BLaER1 (cell line): ENCODE measurements around the gene EIF2S2.
A peak's percentile ranks its signal among the peaks of the same experiment; 100 is the strongest.

ENCODE experiments used
- H3K27ac ChIP-seq: shearing (Covaris generic); formaldehyde crosslinking; 2 replicates; pipeline ENCODE4 v1.8.1; 2022
- H3K27me3 ChIP-seq: shearing (Covaris generic); formaldehyde crosslinking; 2 replicates; pipeline ENCODE4 v1.8.1; 2022
- H3K36me3 ChIP-seq: shearing (Covaris generic); formaldehyde crosslinking; 2 replicates; pipeline ENCODE4 v1.8.1; 2022
- H3K4me1 ChIP-seq: shearing (Covaris generic); formaldehyde crosslinking; 2 replicates; pipeline ENCODE4 v1.8.1; 2022
- H3K4me2 ChIP-seq: shearing (Covaris generic); formaldehyde crosslinking; 2 replicates; pipeline ENCODE4 v1.8.1; 2022
- H3K4me3 ChIP-seq: shearing (Covaris generic); formaldehyde crosslinking; 2 replicates; pipeline ENCODE4 v1.8.1; 2022
- H3K9ac ChIP-seq: shearing (Covaris generic); formaldehyde crosslinking; 2 replicates; pipeline ENCODE4 v1.8.1; 2022
- H3K9me3 ChIP-seq: shearing (Covaris generic); formaldehyde crosslinking; 2 replicates; pipeline ENCODE4 v1.8.1; 2022
- H4K20me1 ChIP-seq: shearing (Covaris generic); formaldehyde crosslinking; 2 replicates; pipeline ENCODE4 v1.8.1; 2022
- Cebpa-rat ChIP-seq: shearing (Covaris generic); IDR thresholded peaks from 2 replicates; pipeline ENCODE4 v1.8.1; 2022

Gene EIF2S2

DNA sequence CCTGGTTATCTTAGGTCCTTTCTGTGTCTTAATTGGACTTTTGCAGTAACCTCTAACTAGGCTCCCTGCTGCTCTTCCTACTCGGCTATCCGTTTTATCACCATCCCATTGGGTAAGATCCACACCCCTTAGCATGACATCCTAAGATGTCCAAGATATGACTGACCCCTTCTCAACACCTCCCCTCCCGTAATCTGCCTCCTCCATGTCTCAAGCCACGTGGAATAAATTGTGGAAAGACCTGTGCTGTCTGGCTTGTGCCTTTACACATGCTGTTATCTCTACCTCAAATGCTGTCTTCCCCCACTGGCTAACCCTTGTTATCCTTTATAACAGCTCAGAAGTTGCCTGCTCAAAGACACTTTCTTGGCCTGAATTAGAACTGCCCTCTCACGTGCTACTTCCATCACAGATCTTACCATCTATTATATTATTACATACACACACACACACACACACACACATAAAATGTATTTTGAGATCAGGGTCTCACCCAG, 26.5 kb downstream of the EIF2S2 start:
- Histone ChIP-seq H3K4me3 (no peak overlapping the region), H3K27me3 (no peaks in the 10 kb centered on the region), H3K36me3 (peaks cover 99% of the 10 kb centered on the region), H3K27ac (no peak overlapping the region), H4K20me1 (peaks cover 100% of the 10 kb centered on the region), H3K9ac (no peak overlapping the region), H3K9me3 (no peaks in the 10 kb centered on the region), H3K4me1 (peaks cover 37% of the 10 kb centered on the region), H3K4me2 (no peak overlapping the region)
- TF ChIP-seq Cebpa-rat, result no peak

GRCh38 chr20:34084227-34084923, 27.7 kb downstream of the EIF2S2 start:
- peak overlapping the region; percentile 20; the same call in 1 of the 2 replicates for H3K9ac ChIP-seq
- peaks cover 37% of the 10 kb centered on the region for H3K4me1 ChIP-seq
- 0 out of 2 replicates have a peak overlapping the region, but pooled peaks have one; percentile 39 for H3K27ac ChIP-seq
- H3K4me2 ChIP-seq, result peak overlapping the region; percentile 65
- TF ChIP-seq Cebpa-rat, result no peak
- H3K36me3 ChIP-seq, result peaks cover 99% of the 10 kb centered on the region
- H4K20me1 ChIP-seq, result peaks cover 100% of the 10 kb centered on the region
- no peak overlapping the region for H3K4me3 ChIP-seq
- H3K27me3 ChIP-seq, result no peaks in the 10 kb centered on the region
- no peaks in the 10 kb centered on the region for H3K9me3 ChIP-seq

DNA sequence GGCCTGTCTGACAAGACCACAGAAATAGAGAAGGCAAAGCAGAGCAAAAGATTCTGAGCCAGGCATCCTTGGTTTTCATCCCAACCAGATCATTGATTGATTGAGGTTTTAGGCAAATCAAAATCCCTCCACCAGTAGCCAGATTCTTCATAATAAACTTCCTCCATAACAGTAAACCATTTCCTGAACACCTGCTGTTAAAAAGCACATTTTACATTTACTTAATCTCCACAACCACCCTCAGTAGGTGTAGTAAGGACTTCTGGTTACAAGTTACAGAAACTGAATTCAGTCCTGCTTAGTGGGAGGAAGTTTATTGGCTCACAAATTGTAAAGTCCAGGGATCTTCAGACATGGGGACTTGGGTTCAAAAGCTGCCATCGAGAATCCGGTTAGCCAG, 28.3 kb downstream of the EIF2S2 start:
- TF ChIP-seq Cebpa-rat, result no peak
- Histone ChIP-seq H3K9me3 (no peaks in the 10 kb centered on the region), H3K27ac (peak overlapping the region; percentile 39), H3K4me1 (peaks cover 37% of the 10 kb centered on the region), H3K27me3 (no peaks in the 10 kb centered on the region), H3K36me3 (peaks cover 99% of the 10 kb centered on the region), H3K9ac (peak overlapping the region; percentile 20; the same call in 1 of the 2 replicates), H4K20me1 (peaks cover 100% of the 10 kb centered on the region), H3K4me3 (no peak overlapping the region), H3K4me2 (peak overlapping the region; percentile 65)

DNA sequence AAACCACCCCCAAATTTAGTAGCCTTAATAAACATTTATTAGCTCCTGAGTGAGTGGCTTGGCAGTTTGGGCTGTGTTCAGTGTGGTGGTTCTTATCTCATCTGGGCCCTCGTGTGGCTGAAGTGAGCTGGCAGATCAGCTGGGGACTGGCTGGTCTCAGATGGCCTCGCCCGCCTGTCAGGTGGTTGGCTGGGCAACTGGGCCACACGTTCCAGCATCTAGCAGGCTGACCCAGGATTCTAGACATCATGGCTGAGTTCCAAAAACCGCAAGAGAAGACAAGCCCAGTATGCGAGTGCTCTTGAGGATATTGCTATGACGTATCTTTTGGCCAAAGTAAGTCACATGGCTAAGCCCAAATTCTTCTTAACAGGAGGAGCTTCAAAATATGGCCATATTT, 28.9 kb downstream of the EIF2S2 start:
- Histone ChIP-seq H4K20me1 (peaks cover 100% of the 10 kb centered on the region), H3K9ac (0 out of 2 replicates have a peak overlapping the region, but pooled peaks have one; percentile 7), H3K36me3 (peaks cover 99% of the 10 kb centered on the region), H3K27me3 (no peaks in the 10 kb centered on the region), H3K4me1 (peaks cover 37% of the 10 kb centered on the region), H3K9me3 (no peaks in the 10 kb centered on the region), H3K27ac (peak overlapping the region; percentile 39; the same call in 1 of the 2 replicates), H3K4me2 (peak overlapping the region; percentile 65), H3K4me3 (no peak overlapping the region)
- no peak for TF ChIP-seq Cebpa-rat

DNA sequence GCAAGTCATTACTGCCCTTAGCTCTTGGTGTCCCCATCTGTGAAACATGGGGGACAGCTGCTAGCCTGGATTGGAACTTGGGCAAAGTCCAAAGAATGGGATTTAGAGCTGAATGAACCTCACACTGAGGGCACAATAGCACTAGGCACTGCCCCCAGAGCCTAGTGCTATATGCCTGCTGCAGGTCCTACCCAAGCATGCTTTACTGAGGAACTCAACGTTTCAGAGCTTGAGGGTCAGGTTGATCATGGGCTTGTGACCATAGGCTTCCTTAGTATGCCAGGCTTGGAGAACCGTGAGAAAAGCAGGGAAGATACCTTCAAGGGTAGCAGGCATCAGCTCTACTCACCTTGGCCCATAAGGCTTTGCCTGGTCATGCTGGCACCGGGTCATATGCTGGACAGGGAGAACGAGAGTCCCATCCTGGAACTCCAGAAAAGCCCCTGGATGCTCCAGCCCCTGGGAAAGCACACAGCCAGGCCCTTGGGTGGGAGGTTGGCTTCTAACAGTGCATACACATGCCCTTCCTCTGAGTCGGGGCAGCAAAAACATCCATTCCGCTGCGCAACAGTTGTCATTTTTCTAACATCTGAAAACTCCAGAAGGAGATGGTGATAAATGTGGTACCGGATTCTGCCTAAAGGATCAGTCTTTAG, 29.7 kb downstream of the EIF2S2 start:
- TF ChIP-seq Cebpa-rat, result no peak
- peaks cover 100% of the 10 kb centered on the region for H4K20me1 ChIP-seq
- H3K9ac ChIP-seq, result 0 out of 2 replicates have a peak overlapping the region, but pooled peaks have one; percentile 7
- peaks cover 99% of the 10 kb centered on the region for H3K36me3 ChIP-seq
- 0 out of 2 replicates have a peak overlapping the region, but pooled peaks have one; percentile 25 for H3K27ac ChIP-seq
- H3K4me3 ChIP-seq, result no peak overlapping the region
- no peaks in the 10 kb centered on the region for H3K27me3 ChIP-seq
- H3K4me2 ChIP-seq, result peak overlapping the region; percentile 65
- H3K4me1 ChIP-seq, result peaks cover 37% of the 10 kb centered on the region
- no peaks in the 10 kb centered on the region for H3K9me3 ChIP-seq

DNA sequence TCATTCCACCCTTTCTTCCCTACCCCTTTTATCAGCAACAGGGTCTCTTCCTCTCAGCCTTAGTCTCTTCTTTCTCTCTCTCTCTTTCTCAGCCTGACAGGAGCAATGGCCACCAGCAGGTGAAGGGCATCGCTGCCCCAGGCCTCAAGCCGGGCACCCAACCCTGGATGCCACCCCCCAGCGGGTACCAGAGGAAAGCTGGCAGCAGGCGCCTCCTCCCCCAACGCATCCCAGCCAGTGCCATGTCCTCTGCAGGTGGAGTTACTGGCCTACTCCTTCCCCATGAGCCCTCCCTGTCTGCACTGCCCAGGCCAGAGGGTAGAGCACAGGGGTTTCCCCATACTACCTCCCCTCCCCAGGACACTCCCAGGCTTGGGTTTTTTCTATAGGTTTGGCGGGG, 32.2 kb downstream of the EIF2S2 start:
- Histone ChIP-seq H3K4me1 (peaks cover 36% of the 10 kb centered on the region), H3K27ac (no peak overlapping the region), H3K9ac (no peak overlapping the region), H3K36me3 (peaks cover 99% of the 10 kb centered on the region), H3K9me3 (no peaks in the 10 kb centered on the region), H4K20me1 (peaks cover 100% of the 10 kb centered on the region), H3K4me2 (no peak overlapping the region), H3K27me3 (no peaks in the 10 kb centered on the region), H3K4me3 (no peak overlapping the region)
- no peak for TF ChIP-seq Cebpa-rat

GRCh38 chr20:34078540-34078939, 33.5 kb downstream of the EIF2S2 start:
- H3K36me3 ChIP-seq, result peaks cover 100% of the 10 kb centered on the region

DNA sequence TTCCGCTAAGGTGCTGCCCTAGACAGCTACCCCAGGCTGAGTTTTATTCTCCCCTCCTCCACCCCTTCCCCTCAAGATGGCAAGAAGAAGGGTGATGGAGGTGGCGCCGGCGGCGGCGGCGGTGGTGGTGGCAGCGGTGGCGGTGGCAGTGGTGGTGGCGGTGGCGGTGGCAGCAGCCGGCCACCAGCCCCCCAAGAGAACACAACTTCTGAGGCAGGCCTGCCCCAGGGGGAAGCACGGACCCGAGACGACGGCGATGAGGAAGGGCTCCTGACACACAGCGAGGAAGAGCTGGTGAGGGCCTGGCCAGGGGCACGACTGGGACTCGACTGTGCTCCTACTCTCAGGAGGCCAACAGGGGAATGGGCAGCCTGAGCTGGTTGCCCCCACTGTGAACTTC, 35.1 kb downstream of the EIF2S2 start:
- Histone ChIP-seq H3K4me2 (no peak overlapping the region), H4K20me1 (peaks cover 100% of the 10 kb centered on the region), H3K4me1 (peaks cover 7% of the 10 kb centered on the region; the same call in 1 of the 2 replicates), H3K9me3 (no peaks in the 10 kb centered on the region), H3K27ac (no peak overlapping the region), H3K9ac (no peak overlapping the region), H3K36me3 (peaks cover 100% of the 10 kb centered on the region), H3K27me3 (no peaks in the 10 kb centered on the region), H3K4me3 (no peak overlapping the region)
- TF ChIP-seq Cebpa-rat, result no peak

More at GRCh38 chr20:34078540-34078939, 33.5 kb downstream of the EIF2S2 start:
- H3K4me3 ChIP-seq, result no peak overlapping the region
- H3K4me1 ChIP-seq, result peaks cover 23% of the 10 kb centered on the region
- H3K27me3 ChIP-seq, result no peaks in the 10 kb centered on the region
- peaks cover 100% of the 10 kb centered on the region for H4K20me1 ChIP-seq
- no peaks in the 10 kb centered on the region for H3K9me3 ChIP-seq
- no peak overlapping the region for H3K4me2 ChIP-seq
- TF ChIP-seq Cebpa-rat, result no peak
- no peak overlapping the region for H3K27ac ChIP-seq
- no peak overlapping the region for H3K9ac ChIP-seq

DNA sequence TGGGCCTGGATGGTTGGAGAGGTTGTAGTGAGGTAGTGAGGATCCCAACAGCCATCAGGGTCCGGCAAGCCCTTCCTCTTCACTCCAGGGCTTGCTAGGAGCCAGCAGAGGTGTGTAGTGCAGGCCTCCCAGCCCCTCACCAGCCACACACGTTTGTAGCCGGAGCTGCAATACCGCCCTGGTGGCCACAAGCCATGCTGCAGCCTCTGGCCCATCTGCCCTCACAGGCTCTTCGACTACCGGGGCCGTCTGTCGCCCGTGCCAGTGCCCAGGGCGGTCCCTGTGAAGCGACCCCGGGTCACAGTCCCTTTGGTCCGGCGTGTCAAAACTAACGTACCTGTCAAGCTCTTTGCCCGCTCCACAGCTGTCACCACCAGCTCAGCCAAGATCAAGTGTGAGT, 36.4 kb downstream of the EIF2S2 start:
- no peak overlapping the region for H3K9ac ChIP-seq
- no peak overlapping the region for H3K4me3 ChIP-seq
- H3K27ac ChIP-seq, result no peak overlapping the region
- no peaks in the 10 kb centered on the region for H3K4me1 ChIP-seq
- H4K20me1 ChIP-seq, result peaks cover 100% of the 10 kb centered on the region
- peaks cover 100% of the 10 kb centered on the region for H3K36me3 ChIP-seq
- TF ChIP-seq Cebpa-rat, result no peak
- no peak overlapping the region for H3K4me2 ChIP-seq
- no peaks in the 10 kb centered on the region for H3K27me3 ChIP-seq
- no peaks in the 10 kb centered on the region for H3K9me3 ChIP-seq

DNA sequence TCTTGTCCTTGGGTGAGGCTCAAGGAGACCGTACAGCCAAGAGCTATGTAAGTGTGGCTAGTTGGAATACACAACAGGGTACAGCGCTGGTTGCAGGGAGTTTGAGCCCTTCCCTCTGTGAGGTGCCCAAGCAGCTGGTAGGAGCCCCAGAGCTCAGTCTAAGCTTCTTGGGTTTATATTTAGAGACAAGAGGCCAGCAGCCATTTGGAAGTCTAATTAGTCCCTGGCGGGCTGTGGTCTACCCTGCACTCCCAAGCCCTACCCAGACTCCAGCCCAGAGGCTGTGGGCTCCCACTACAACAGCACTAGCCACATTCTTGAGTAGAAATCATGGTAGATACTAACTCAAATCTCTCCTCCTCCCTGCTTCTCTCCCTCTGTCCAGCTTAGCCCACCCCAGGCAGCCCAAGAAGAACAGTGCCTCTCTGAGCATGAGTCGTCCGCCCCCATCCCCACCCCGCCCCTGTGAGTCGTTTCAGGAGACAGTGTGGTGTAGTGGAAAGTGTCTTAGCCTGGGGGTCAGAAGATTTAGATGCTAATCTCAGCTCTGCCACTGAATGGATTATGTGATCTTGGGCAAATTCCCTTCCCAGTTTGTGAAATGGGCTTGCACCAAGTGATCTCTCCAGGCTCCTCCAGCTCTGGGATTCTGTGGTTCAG, 37.8 kb downstream of the EIF2S2 start:
- Histone ChIP-seq H3K4me1 (peaks cover 5% of the 10 kb centered on the region), H3K4me3 (no peak overlapping the region), H4K20me1 (peaks cover 100% of the 10 kb centered on the region), H3K9me3 (no peaks in the 10 kb centered on the region), H3K9ac (no peak overlapping the region), H3K27me3 (no peaks in the 10 kb centered on the region), H3K36me3 (peaks cover 86% of the 10 kb centered on the region), H3K27ac (no peak overlapping the region), H3K4me2 (no peak overlapping the region)
- TF ChIP-seq Cebpa-rat, result no peak
